ENCODE data around the gene MEIS1. TPM values are rescaled to one million over a fixed set of nuclear protein-coding genes. Genes with fewer than 3 reads are reported as not detected.

Gene MEIS1
- total and polyA plus RNA-seq, 2 experiments from 2014 or later, result 115 to 121 TPM

GRCh38 chr2:66433945-66434678 lies 813 bp upstream of the MEIS1 start:
- H3K27me3 ChIP-seq, result no peaks in the 10 kb centered on the region
- peak overlapping the region; percentile 99 for H3K27ac ChIP-seq
- peak overlapping the region; percentile 94 for H3K4me3 ChIP-seq
- H3K4me1 ChIP-seq (ENCODE audit: low read depth), result peaks cover 20% of the 10 kb centered on the region
- no peak for TF ChIP-seq CTCF (IDR thresholded peaks at IDR 0.05; ENCODE audit: low read depth, low read length)
- no peaks in the 10 kb centered on the region for H3K9me3 ChIP-seq (ENCODE audit: low read depth)
- DNase-seq (ENCODE audit: low read depth in 1 of 2, low spot score in 1 of 2), result peak; percentile 69 to 87
- peaks cover 7% of the 10 kb centered on the region for H3K36me3 ChIP-seq

- Histone ChIP-seq H3K4me3 (peak overlapping the region; percentile 94), H3K27ac (peak overlapping the region; percentile 99), H3K27me3 (no peaks in the 10 kb centered on the region), H3K4me1 (ENCODE audit: low read depth) (peaks cover 9% of the 10 kb centered on the region), H3K9me3 (ENCODE audit: low read depth) (no peaks in the 10 kb centered on the region), H3K36me3 (peaks cover 20% of the 10 kb centered on the region)
- TF ChIP-seq CTCF (IDR thresholded peaks at IDR 0.05; ENCODE audit: low read depth, low read length), result no peak
- DNase-seq (ENCODE audit: low read depth in 1 of 2, low spot score in 1 of 2), result peak; percentile 45 to 58
Observed at GRCh38 chr2:66435549-66435875, 587 bp downstream of the MEIS1 start.

GRCh38 chr2:66435963-66436362 lies 1.0 kb downstream of the MEIS1 start:
- DNase-seq (ENCODE audit: low read depth in 1 of 2, low spot score in 1 of 2), result no peak
- Histone ChIP-seq H3K36me3 (peaks cover 21% of the 10 kb centered on the region), H3K27ac (peak overlapping the region; percentile 99), H3K4me1 (ENCODE audit: low read depth) (peaks cover 4% of the 10 kb centered on the region), H3K4me3 (peak overlapping the region; percentile 94), H3K9me3 (ENCODE audit: low read depth) (no peaks in the 10 kb centered on the region), H3K27me3 (no peaks in the 10 kb centered on the region)
- no peak for TF ChIP-seq CTCF (IDR thresholded peaks at IDR 0.05; ENCODE audit: low read depth, low read length)

- no peaks in the 10 kb centered on the region for H3K27me3 ChIP-seq
Observed at GRCh38 chr2:66436581-66437001, 1.7 kb downstream of the MEIS1 start.

GRCh38 chr2:66437109-66437690 lies 2.3 kb downstream of the MEIS1 start:
- no peak for TF ChIP-seq CTCF (IDR thresholded peaks at IDR 0.05; ENCODE audit: low read depth, low read length)
- Histone ChIP-seq H3K36me3 (peaks cover 28% of the 10 kb centered on the region), H3K4me1 (ENCODE audit: low read depth) (peaks cover 9% of the 10 kb centered on the region), H3K27ac (peak overlapping the region; percentile 99), H3K4me3 (peak overlapping the region; percentile 94), H3K9me3 (ENCODE audit: low read depth) (no peaks in the 10 kb centered on the region), H3K27me3 (no peaks in the 10 kb centered on the region)
- DNase-seq (ENCODE audit: low read depth in 1 of 2, low spot score in 1 of 2), result peak in 1 of 2 donors; percentile 32

More at GRCh38 chr2:66436581-66437001, 1.7 kb downstream of the MEIS1 start:
- Histone ChIP-seq H3K36me3 (peaks cover 24% of the 10 kb centered on the region), H3K27ac (peak overlapping the region; percentile 99), H3K4me1 (ENCODE audit: low read depth) (peaks cover 3% of the 10 kb centered on the region), H3K9me3 (ENCODE audit: low read depth) (no peaks in the 10 kb centered on the region), H3K4me3 (peak overlapping the region; percentile 94)
- DNase-seq (ENCODE audit: low read depth in 1 of 2, low spot score in 1 of 2), result no peak
- TF ChIP-seq CTCF (IDR thresholded peaks at IDR 0.05; ENCODE audit: low read depth, low read length), result no peak
